Neural cell (in vitro differentiated cells): ENCODE measurements around the gene ERRFI1.

Experiments
- CTCF ChIP-seq: fragments of 450-650 bp; IDR thresholded peaks from 2 replicates; pipeline ENCODE4 v1.5.1; 2014; ENCODE audit warnings: antibody characterized with exemption, mild to moderate bottlenecking, moderate library complexity; ENCODE audit not compliant: poor library complexity, severe bottlenecking
- POLR2AphosphoS5 ChIP-seq: IDR thresholded peaks from 2 replicates; pipeline ENCODE4 v1.6.1; 2012

- TF ChIP-seq POLR2AphosphoS5 (no peak), CTCF (no peak)
Observed at GRCh38 chr1:8004113-8004802, 21.9 kb downstream of the ERRFI1 start.
